Liver (tissue), 9 donors: ENCODE data around the gene DMAC2. TPM values are rescaled to one million over a fixed set of nuclear protein-coding genes. Genes with fewer than 3 reads are reported as not detected.

Experiments
- DNase-seq: peaks from one replicate; pipeline ENCODE4 v3.0.0-alpha.2; 2017; ENCODE audit warnings: low spot score
- H3K27ac ChIP-seq, 2 donors: one replicate each; pipeline ENCODE4 v1.7.0; 2013; ENCODE audit warnings: inconsistent platforms in 2 of 2, low read length in 2 of 2, control low read depth in 1 of 2, low read depth in 1 of 2, mild to moderate bottlenecking in 1 of 2
- H3K27me3 ChIP-seq, 4 donors: one replicate each; pipeline versions ENCODE4 v1.6.1 to v1.7.0; 2013; ENCODE audit warnings: low read length in 3 of 4, inconsistent platforms in 1 of 4, mild to moderate bottlenecking in 1 of 4, moderate library complexity in 1 of 4; ENCODE audit not compliant: control insufficient read depth in 4 of 4, insufficient read depth in 4 of 4
- H3K36me3 ChIP-seq, 4 donors: one replicate each; pipeline versions ENCODE4 v1.6.1 to v1.7.0; 2013; ENCODE audit warnings: low read length in 3 of 4, mild to moderate bottlenecking in 3 of 4, low read depth in 1 of 4, moderate library complexity in 1 of 4; ENCODE audit not compliant: control insufficient read depth in 4 of 4, insufficient read depth in 3 of 4
- H3K4me1 ChIP-seq, 4 donors: one replicate each; pipeline versions ENCODE4 v1.6.1 to v1.7.0; 2013; ENCODE audit warnings: low read length in 3 of 4, mild to moderate bottlenecking in 3 of 4, moderate library complexity in 1 of 4; ENCODE audit not compliant: control insufficient read depth in 4 of 4, insufficient read depth in 4 of 4
- H3K4me3 ChIP-seq, 3 donors: one replicate each; pipeline versions ENCODE4 v1.6.1 to v1.7.0; 2013; ENCODE audit warnings: low read length in 3 of 3, control low read depth in 1 of 3, low read depth in 1 of 3, mild to moderate bottlenecking in 1 of 3
- H3K9ac ChIP-seq, 2 donors: one replicate each; pipeline ENCODE4 v1.7.0; 2013; ENCODE audit warnings: low read length in 2 of 2, mild to moderate bottlenecking in 2 of 2, moderate library complexity in 2 of 2, control low read depth in 1 of 2, low read depth in 1 of 2
- H3K9me3 ChIP-seq, 4 donors: one replicate each; pipeline versions ENCODE4 v1.6.1 to v1.7.0; 2013; ENCODE audit warnings: low read length in 3 of 4; ENCODE audit not compliant: control insufficient read depth in 4 of 4
- EGR1 ChIP-seq, 2 donors: IDR thresholded peaks; 2 replicates each; pipeline ENCODE4 v1.6.1; 2016 to 2018; ENCODE audit warnings: antibody characterized with exemption in 2 of 2, low read depth in 2 of 2
- FOXA1 ChIP-seq: IDR thresholded peaks from 2 replicates; pipeline ENCODE4 v1.6.1; 2016; ENCODE audit warnings: antibody characterized with exemption
- FOXA2 ChIP-seq: IDR thresholded peaks from 2 replicates; pipeline ENCODE4 v1.6.1; 2016; ENCODE audit warnings: antibody characterized with exemption
- GABPA ChIP-seq, 2 donors: IDR thresholded peaks in 1 of 2; conservative IDR thresholded peaks in 1 of 2; 2 replicates each; pipeline ENCODE4 v1.6.1; 2016; ENCODE audit warnings: antibody characterized with exemption in 2 of 2, mild to moderate bottlenecking in 1 of 2, moderate library complexity in 1 of 2
- HNF4A ChIP-seq, 2 donors: conservative IDR thresholded peaks; 2 replicates each; pipeline ENCODE4 v1.6.1; 2016; ENCODE audit warnings: antibody characterized with exemption in 2 of 2, mild to moderate bottlenecking in 2 of 2
- HNF4G ChIP-seq: IDR thresholded peaks from 2 replicates; pipeline ENCODE4 v1.6.1; 2016; ENCODE audit warnings: antibody characterized with exemption
- JUND ChIP-seq, 2 donors: IDR thresholded peaks; 2 replicates each; pipeline ENCODE4 v1.6.1; 2016; ENCODE audit warnings: antibody characterized with exemption in 2 of 2
- NR2F2 ChIP-seq: IDR thresholded peaks from 2 replicates; pipeline ENCODE4 v1.6.1; 2016; ENCODE audit warnings: antibody characterized with exemption
- RAD21 ChIP-seq, 2 donors: IDR thresholded peaks; 2 replicates each; pipeline ENCODE4 v1.6.1; 2016; ENCODE audit warnings: antibody characterized with exemption in 2 of 2, mild to moderate bottlenecking in 2 of 2
- REST ChIP-seq: IDR thresholded peaks from 2 replicates; pipeline ENCODE4 v1.6.1; 2016; ENCODE audit warnings: antibody characterized with exemption, mild to moderate bottlenecking
- RXRA ChIP-seq, 2 donors: IDR thresholded peaks; 2 replicates each; pipeline ENCODE4 v1.6.1; 2017 to 2018; ENCODE audit warnings: antibody characterized with exemption in 2 of 2, mild to moderate bottlenecking in 1 of 2
- SP1 ChIP-seq: IDR thresholded peaks from 2 replicates; pipeline ENCODE4 v1.6.1; 2018; ENCODE audit warnings: antibody characterized with exemption, mild to moderate bottlenecking
- TAF1 ChIP-seq: conservative IDR thresholded peaks from 2 replicates; pipeline ENCODE4 v1.6.1; 2016; ENCODE audit warnings: antibody characterized with exemption, mild to moderate bottlenecking
- YY1 ChIP-seq: IDR thresholded peaks from 2 replicates; pipeline ENCODE4 v1.6.1; 2016; ENCODE audit warnings: antibody characterized with exemption, mild to moderate bottlenecking
- WGBS: extraction: QIAGEN DNeasy Blood & Tissue Kit; methylation state at CpG from one replicate; pipeline ENCODE4 v1.1.7; 2013; 5-methylcytosine and 5-hydroxymethylcytosine counted together
- polyA plus RNA-seq, 2 donors: library from polyadenylated mRNA; stranded (reverse) in 1 of 2; unstranded in 1 of 2; fragments of 200-250 nt in 1 of 2; fragments of >200 nt in 1 of 2; fragmentation: Nextera tagmentation in 1 of 2; extraction: Ambion mirVana in 1 of 2; gene quantifications; one replicate each; pipeline versions ENCODE4 v1.2.1 to v1.2.3, GENCODE V29; 2013 to 2015
- total RNA-seq, 2 donors: library from RNA; depleted of rRNA; stranded (reverse); fragments of >200 nt; gene quantifications; one replicate each; pipeline ENCODE4 v1.2.3, GENCODE V29; 2014
- TF ChIP-seq, protein P1 (sequence below): IDR thresholded peaks from 2 replicates; pipeline ENCODE4 v1.6.1; 2016; ENCODE audit warnings: antibody characterized with exemption
- TF ChIP-seq, protein P2 (sequence below): fragments of 150-350 bp; IDR thresholded peaks from 2 replicates; pipeline ENCODE4 v1.5.1; 2017; ENCODE audit warnings: improper control_type of control experiment, low read depth, low read length; ENCODE audit not compliant: missing input control
- TF ChIP-seq, protein P3 (sequence below): IDR thresholded peaks from 2 replicates; pipeline ENCODE4 v1.6.1; 2016; ENCODE audit warnings: antibody characterized with exemption
- donor health status: healthy.
- donor health status: healthy.
- donor health status: healthy.
- donor health status: healthy.
- donor health status: healthy.

The DMAC2 gene
- total and polyA plus RNA-seq, 4 donors = 17.1 to 28.8 (median 24.2) TPM

- TF ChIP-seq FOXA2 (no peak), HNF4A (conservative IDR thresholded peaks at IDR 0.05) (no peak), FOXA1 (no peak), EGR1 (IDR thresholded peaks at IDR 0.05; ENCODE audit: low read depth in 2 of 2) (no peak), YY1 (no peak), HNF4G (no peak), REST (no peak), RAD21 (IDR thresholded peaks at IDR 0.05) (no peak), NR2F2 (no peak), SP1 (no peak), JUND (IDR thresholded peaks at IDR 0.05) (no peak), RXRA (IDR thresholded peaks at IDR 0.05) (no peak), GABPA (IDR thresholded peaks at IDR 0.05 in 1 of 2, conservative IDR thresholded peaks at IDR 0.05 in 1 of 2) (no peak)
- TF ChIP-seq, protein P1, sequence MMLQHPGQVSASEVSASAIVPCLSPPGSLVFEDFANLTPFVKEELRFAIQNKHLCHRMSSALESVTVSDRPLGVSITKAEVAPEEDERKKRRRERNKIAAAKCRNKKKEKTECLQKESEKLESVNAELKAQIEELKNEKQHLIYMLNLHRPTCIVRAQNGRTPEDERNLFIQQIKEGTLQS = no peak
- TF ChIP-seq, protein P2, sequence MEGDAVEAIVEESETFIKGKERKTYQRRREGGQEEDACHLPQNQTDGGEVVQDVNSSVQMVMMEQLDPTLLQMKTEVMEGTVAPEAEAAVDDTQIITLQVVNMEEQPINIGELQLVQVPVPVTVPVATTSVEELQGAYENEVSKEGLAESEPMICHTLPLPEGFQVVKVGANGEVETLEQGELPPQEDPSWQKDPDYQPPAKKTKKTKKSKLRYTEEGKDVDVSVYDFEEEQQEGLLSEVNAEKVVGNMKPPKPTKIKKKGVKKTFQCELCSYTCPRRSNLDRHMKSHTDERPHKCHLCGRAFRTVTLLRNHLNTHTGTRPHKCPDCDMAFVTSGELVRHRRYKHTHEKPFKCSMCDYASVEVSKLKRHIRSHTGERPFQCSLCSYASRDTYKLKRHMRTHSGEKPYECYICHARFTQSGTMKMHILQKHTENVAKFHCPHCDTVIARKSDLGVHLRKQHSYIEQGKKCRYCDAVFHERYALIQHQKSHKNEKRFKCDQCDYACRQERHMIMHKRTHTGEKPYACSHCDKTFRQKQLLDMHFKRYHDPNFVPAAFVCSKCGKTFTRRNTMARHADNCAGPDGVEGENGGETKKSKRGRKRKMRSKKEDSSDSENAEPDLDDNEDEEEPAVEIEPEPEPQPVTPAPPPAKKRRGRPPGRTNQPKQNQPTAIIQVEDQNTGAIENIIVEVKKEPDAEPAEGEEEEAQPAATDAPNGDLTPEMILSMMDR = no peak
- TF ChIP-seq, protein P3, sequence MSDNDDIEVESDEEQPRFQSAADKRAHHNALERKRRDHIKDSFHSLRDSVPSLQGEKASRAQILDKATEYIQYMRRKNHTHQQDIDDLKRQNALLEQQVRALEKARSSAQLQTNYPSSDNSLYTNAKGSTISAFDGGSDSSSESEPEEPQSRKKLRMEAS = no peak
- H3K9ac ChIP-seq = no peak overlapping the region
- peaks cover 0 to 8% (median under 1%) of the 10 kb centered on the region in 4 donors for H3K4me1 ChIP-seq
- DNase-seq = no peak
- no peaks in the 10 kb centered on the region for H3K27me3 ChIP-seq
- H3K4me3 ChIP-seq = no peak overlapping the region
- peaks cover 7 to 75% (median 45%) of the 10 kb centered on the region in 4 donors for H3K36me3 ChIP-seq
- H3K27ac ChIP-seq = no peak overlapping the region
- no peaks in the 10 kb centered on the region for H3K9me3 ChIP-seq
- 86% methylated on average over 12 of the region's 12 CpGs for WGBS
Observed at GRCh38 chr19:41416194-41416674, 23.5 kb downstream of the DMAC2 start.

GRCh38 chr19:41415154-41415571 lies 24.5 kb downstream of the DMAC2 start:
- Histone ChIP-seq H3K27ac (no peak overlapping the region), H3K4me3 (no peak overlapping the region)
- WGBS = 78% methylated on average over 9 of the region's 9 CpGs
- TF ChIP-seq RXRA (IDR thresholded peaks at IDR 0.05) = no peak
- TF ChIP-seq, protein P3 = no peak
- TF ChIP-seq RAD21 (IDR thresholded peaks at IDR 0.05) = no peak
- TF ChIP-seq JUND (IDR thresholded peaks at IDR 0.05) = no peak
- TF ChIP-seq HNF4A (conservative IDR thresholded peaks at IDR 0.05) = no peak
- TF ChIP-seq TAF1 = no peak
- no peak for TF ChIP-seq HNF4G
- no peak for TF ChIP-seq FOXA2
- TF ChIP-seq, protein P2 = no peak
- TF ChIP-seq, protein P1 = no peak
- TF ChIP-seq REST = no peak
- no peak for TF ChIP-seq EGR1 (IDR thresholded peaks at IDR 0.05; ENCODE audit: low read depth in 2 of 2)
- TF ChIP-seq FOXA1 = no peak

More at GRCh38 chr19:41415154-41415571, 24.5 kb downstream of the DMAC2 start:
- Histone ChIP-seq H3K9ac (no peak overlapping the region), H3K9me3 (no peaks in the 10 kb centered on the region), H3K4me1 (peaks cover 0 to 4% (median 1%) of the 10 kb centered on the region in 4 donors), H3K27me3 (no peaks in the 10 kb centered on the region), H3K36me3 (peaks cover 9 to 66% (median 38%) of the 10 kb centered on the region in 4 donors)
- no peak for DNase-seq
